ENCODE results near the gene PPP1R37.

Gene PPP1R37

GRCh38 chr19:45175515-45176345, 82.8 kb downstream of the PPP1R37 start:
- DNase-seq = no peak

GRCh38 chr19:45177817-45178261, 84.9 kb downstream of the PPP1R37 start, which contains the start of gene TRAPPC6A:
Gene TRAPPC6A (minus strand): TSS chr19:45178237. CDS start chr19:45178218, 19 bp downstream.
- peak; percentile 39 for DNase-seq

- peak; percentile 100 for DNase-seq
Observed at GRCh38 chr19:45178262-45179071, 85.5 kb downstream of the PPP1R37 start, which contains the start of gene BLOC1S3. Gene BLOC1S3 (plus strand): TSS chr19:45178784. CDS start chr19:45179297, 513 bp downstream.

GRCh38 chr19:45179072-45179891, 86.3 kb downstream of the PPP1R37 start:
- DNase-seq = no peak

GRCh38 chr19:45179892-45180370, 87.0 kb downstream of the PPP1R37 start:
- DNase-seq = no peak

- DNase-seq = no peak
Observed at GRCh38 chr19:45180936-45181335, 88.0 kb downstream of the PPP1R37 start.

GRCh38 chr19:45182758-45183157, 89.8 kb downstream of the PPP1R37 start:
- DNase-seq = peak; percentile 20

GRCh38 chr19:45184115-45184514, 91.1 kb downstream of the PPP1R37 start:
- DNase-seq = no peak

GRCh38 chr19:45186509-45187334, 93.7 kb downstream of the PPP1R37 start:
- DNase-seq = peak; percentile 7

GRCh38 chr19:45187421-45188100, 94.6 kb downstream of the PPP1R37 start:
- peak; percentile 57 for DNase-seq

GRCh38 chr19:45189971-45190370, 97.0 kb downstream of the PPP1R37 start:
- DNase-seq = no peak

GRCh38 chr19:45191375-45191774, 98.4 kb downstream of the PPP1R37 start:
- DNase-seq = no peak

- DNase-seq = no peak
Observed at GRCh38 chr19:45195764-45196163, 102.8 kb downstream of the PPP1R37 start.
